GM12875 (cell line): ENCODE data around the gene NLRP2B.
"Not testable (repeated sequence)": the region's sequence is repeated elsewhere in the genome, so short reads cannot be mapped to it uniquely, and the experiment has no call there.

Source experiments
- H3K4me3 ChIP-seq: one replicate; pipeline ENCODE4 v1.5.1; 2011; ENCODE audit warnings: low read depth, low read length, control low read depth
- TF ChIP-seq, protein P1 (sequence below): IDR thresholded peaks from 2 replicates; pipeline ENCODE4 v1.5.1; 2011; ENCODE audit warnings: low read depth, mild to moderate bottlenecking, control low read depth, inconsistent platforms, low read length, moderate library complexity, borderline replicate concordance; ENCODE audit not compliant: insufficient read depth

The NLRP2B gene

DNA sequence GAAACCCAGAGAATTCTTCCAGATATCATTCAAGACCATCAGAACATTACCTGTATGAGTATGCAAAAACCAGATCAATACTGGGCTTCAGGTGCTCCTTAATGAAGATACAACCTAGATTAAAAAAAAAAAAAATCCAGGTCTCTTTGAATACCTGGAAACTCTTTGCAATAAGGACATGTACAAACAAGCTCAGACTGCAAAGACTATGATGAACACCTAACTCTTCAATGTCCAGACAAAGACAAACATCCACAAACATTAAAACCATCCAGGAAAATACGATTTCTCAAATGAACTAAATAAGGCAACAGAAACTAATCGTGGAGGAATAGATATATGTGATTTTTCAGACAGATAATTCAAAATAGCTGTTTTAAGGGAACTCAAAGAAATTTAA, 38.7 kb downstream of the NLRP2B start:
- TF ChIP-seq, protein P1, sequence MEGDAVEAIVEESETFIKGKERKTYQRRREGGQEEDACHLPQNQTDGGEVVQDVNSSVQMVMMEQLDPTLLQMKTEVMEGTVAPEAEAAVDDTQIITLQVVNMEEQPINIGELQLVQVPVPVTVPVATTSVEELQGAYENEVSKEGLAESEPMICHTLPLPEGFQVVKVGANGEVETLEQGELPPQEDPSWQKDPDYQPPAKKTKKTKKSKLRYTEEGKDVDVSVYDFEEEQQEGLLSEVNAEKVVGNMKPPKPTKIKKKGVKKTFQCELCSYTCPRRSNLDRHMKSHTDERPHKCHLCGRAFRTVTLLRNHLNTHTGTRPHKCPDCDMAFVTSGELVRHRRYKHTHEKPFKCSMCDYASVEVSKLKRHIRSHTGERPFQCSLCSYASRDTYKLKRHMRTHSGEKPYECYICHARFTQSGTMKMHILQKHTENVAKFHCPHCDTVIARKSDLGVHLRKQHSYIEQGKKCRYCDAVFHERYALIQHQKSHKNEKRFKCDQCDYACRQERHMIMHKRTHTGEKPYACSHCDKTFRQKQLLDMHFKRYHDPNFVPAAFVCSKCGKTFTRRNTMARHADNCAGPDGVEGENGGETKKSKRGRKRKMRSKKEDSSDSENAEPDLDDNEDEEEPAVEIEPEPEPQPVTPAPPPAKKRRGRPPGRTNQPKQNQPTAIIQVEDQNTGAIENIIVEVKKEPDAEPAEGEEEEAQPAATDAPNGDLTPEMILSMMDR = no peak

DNA sequence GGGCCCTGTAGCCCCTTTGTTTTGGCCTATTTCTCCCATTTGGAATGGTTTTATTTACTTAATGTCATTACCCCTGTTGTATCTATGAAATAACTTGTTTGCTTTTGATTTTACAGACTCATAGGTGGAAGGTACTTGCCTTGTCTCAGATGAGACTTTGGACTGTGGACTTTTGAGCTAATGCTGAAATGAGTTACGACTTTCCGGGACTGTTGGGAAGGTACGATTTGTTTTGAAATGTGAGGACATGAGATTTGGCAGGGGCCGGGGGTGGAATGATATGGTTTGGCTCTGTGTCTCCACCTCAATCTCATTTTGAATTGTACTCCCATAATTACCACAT, 39.4 kb downstream of the NLRP2B start:
- H3K4me3 ChIP-seq = no peak overlapping the region
- TF ChIP-seq, protein P1 = no peak

More for the DNA sequence above, 38.7 kb downstream of the NLRP2B start:
- H3K4me3 ChIP-seq = no peak overlapping the region

DNA sequence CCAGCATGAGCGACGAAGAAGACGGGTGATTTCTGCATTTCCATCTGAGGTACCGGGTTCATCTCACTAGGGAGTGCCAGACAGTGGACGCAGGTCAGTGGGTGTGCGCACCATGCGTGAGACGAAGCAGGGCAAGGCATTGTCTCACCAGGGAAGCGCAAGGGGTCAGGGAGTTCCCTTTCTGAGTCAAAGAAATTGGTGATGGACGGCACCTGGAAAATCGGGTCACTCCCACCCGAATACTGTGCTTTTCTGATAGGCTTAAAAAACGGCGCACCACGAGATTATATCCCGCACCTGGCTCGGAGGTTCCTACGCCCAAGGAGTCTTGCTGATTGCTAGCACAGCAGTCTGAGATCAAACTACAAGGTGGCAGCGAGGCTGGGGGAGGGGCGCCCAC, 50.6 kb downstream of the NLRP2B start:
- H3K4me3 ChIP-seq = not testable (repeated sequence)
